PC-9 (cell line): ENCODE results near the gene DLGAP5. TPM values are rescaled to one million over a fixed set of nuclear protein-coding genes. Genes with fewer than 3 reads are reported as not detected.

ENCODE experiments used
- BruUV-seq: library from RNA; stranded (reverse); fragments of 400-500 nt; replicated peaks from 2 replicates; lab custom pipeline; 2021; lab: Mats Ljungman, UMichigan
- CTCF ChIA-PET: fragments of 300-600 bp; sonication (Branson Sonifier 250); formaldehyde crosslinking; loops from one replicate; lab custom pipeline; 2022; ENCODE audit warnings: antibody characterized with exemption; lab: Charles Lee
- POLR2A ChIA-PET: fragments of 300-600 bp; sonication (Branson Sonifier 250); formaldehyde crosslinking; loops from one replicate; lab custom pipeline; 2022; ENCODE audit warnings: antibody characterized with exemption; ENCODE audit not compliant: unreplicated experiment; lab: Charles Lee
- DNase-seq, 2 experiments: peaks; one replicate each; pipeline versions ENCODE4 v3.0.0 to v3.0.0-alpha.2; 2015 to 2022; ENCODE audit warnings: mixed read lengths in 1 of 2
- H2AFZ ChIP-seq: fragments of 200-600 bp; sonication (generic); 2 replicates; pipeline ENCODE4 v1.8.1; 2017; ENCODE audit warnings: antibody characterized with exemption
- H3F3A ChIP-seq: fragments of 200-600 bp; sonication (generic); 2 replicates; pipeline ENCODE4 v1.8.1; 2017; ENCODE audit warnings: antibody characterized with exemption, mild to moderate bottlenecking, low read depth; ENCODE audit not compliant: insufficient read depth
- H3K27ac ChIP-seq: fragments of 200-600 bp; sonication (generic); 2 replicates; pipeline ENCODE4 v1.6.1; 2016; ENCODE audit warnings: mixed run types
- H3K27me3 ChIP-seq: fragments of 200-600 bp; sonication (generic); 2 replicates; pipeline ENCODE4 v1.6.1; 2016; ENCODE audit warnings: low read depth, mixed run types; ENCODE audit not compliant: insufficient read depth
- H3K36me3 ChIP-seq: fragments of 200-600 bp; sonication (generic); 2 replicates; pipeline ENCODE4 v1.6.1; 2016; ENCODE audit warnings: low read depth, mixed run types
- H3K4me1 ChIP-seq: fragments of 200-600 bp; sonication (generic); replicated peaks from 2 replicates; pipeline ENCODE4 v1.6.1; 2016; ENCODE audit warnings: mixed run types; ENCODE audit not compliant: insufficient read depth
- H3K4me2 ChIP-seq: fragments of 200-600 bp; sonication (generic); 2 replicates; pipeline ENCODE4 v1.6.1; 2017; ENCODE audit warnings: mixed run types
- H3K4me3 ChIP-seq: fragments of 200-600 bp; sonication (generic); 2 replicates; pipeline ENCODE4 v1.6.1; 2016; ENCODE audit warnings: mixed run types
- H3K79me2 ChIP-seq: fragments of 200-600 bp; sonication (generic); 2 replicates; pipeline ENCODE4 v1.6.1; 2017; ENCODE audit warnings: low read depth, mixed run types
- H3K9me2 ChIP-seq: fragments of 200-600 bp; sonication (generic); 2 replicates; pipeline ENCODE4 v1.8.1; 2017; ENCODE audit warnings: mild to moderate bottlenecking; ENCODE audit not compliant: insufficient read depth
- H3K9me3 ChIP-seq: fragments of 200-600 bp; sonication (generic); 2 replicates; pipeline ENCODE4 v1.8.1; 2016; ENCODE audit warnings: low read depth; ENCODE audit not compliant: insufficient read depth
- H4K20me1 ChIP-seq: fragments of 200-600 bp; sonication (generic); 2 replicates; pipeline ENCODE4 v1.8.1; 2017; ENCODE audit not compliant: insufficient read depth
- EZH2 ChIP-seq: fragments of 200-600 bp; sonication (generic); IDR thresholded peaks from 2 replicates; pipeline ENCODE4 v1.8.0; 2017; ENCODE audit warnings: antibody characterized with exemption, low read depth
- intact Hi-C: fragments of 100-400 bp; cut with micrococcal nuclease; formaldehyde crosslinking; loops from one replicate; pipeline ENCODE4 v1.10.0; 2022; ENCODE audit not compliant: unreplicated experiment
- total RNA-seq: library from RNA; stranded (reverse); gene quantifications from 2 replicates; pipeline ENCODE4 v1.2.3, GENCODE V29; 2021
- TF ChIP-seq, protein P1 (sequence below): fragments of 200-600 bp; sonication (generic); conservative IDR thresholded peaks from 2 replicates; pipeline ENCODE4 v1.6.1; 2017; ENCODE audit warnings: mixed run types, antibody characterized with exemption, mild to moderate bottlenecking, moderate library complexity

The DLGAP5 gene
- total RNA-seq, 1 experiment from 2014 or later = 80.0 TPM

DNA sequence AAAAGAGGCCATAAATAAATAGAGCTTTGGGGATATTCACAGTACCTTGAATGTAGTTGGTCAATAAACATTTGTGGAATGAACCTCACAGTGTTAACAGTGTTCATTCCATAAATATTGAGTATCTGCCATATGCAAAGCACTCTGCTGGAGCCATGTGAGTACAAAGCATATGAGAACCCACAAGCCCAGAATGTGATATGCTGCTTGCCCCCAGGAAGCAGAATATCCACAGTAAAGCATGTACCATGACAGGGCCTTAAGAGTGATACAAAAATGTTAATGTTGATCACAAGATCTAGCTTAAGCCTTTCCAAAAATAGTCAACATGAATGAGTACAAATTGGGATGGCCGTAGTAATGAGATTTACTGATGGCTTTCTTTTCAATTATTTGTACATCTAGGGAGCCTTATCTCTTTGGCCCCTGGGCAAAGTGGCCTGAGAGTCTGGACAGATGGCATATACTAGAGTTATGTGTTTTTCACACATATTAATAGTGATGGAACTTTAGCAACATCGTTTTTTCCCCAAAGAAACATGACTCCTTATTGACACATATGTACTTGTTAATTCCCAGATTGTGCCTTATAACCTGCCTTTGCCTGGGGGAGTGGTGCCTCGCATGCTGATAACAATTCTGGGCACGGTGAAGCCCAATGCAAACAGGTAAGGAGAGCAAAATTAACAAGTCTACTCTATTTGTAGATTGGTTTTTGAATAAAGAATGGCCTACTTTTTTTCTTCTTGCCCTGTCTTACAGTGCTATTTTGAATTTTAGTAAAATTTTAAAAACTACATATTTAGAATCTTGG lies 51.5 kb downstream of the DLGAP5 start:
- peaks cover 35% of the 10 kb centered on the region; the same call in 1 of the 2 replicates for H3K36me3 ChIP-seq
- intact Hi-C loops = no loop called here
- CTCF ChIA-PET = interaction anchor here (0.7 kb wide), 1 partner anchor 11 kb away, joined by 3 read pairs; the partner anchor contains the start of gene LGALS3

DNA sequence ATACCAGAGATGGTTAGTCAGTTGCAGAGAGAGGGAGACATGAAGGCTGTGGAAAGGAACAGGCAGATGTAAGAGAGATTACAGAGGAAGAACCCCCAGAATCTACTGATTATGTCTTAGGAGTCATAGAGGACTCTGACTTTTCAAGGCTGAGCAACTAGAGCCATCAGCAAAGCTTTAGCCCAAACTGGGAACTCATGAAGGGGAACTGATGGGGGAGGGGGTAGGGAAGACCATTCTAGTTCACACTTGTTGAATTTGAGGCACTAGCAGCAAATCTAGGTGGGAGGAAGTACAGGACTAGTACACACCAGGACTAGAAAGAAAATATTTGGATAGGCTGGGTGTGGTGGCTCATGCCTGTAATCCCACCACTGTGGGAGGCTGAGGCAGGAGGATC lies 52.2 kb downstream of the DLGAP5 start:
- Histone ChIP-seq H3K4me1 (no peaks in the 10 kb centered on the region), H3F3A (peaks cover 37% of the 10 kb centered on the region; the same call in 1 of the 2 replicates), H3K4me2 (no peak overlapping the region), H3K9me2 (no peaks in the 10 kb centered on the region), H3K9me3 (no peaks in the 10 kb centered on the region), H3K79me2 (peaks cover 35% of the 10 kb centered on the region), H3K27me3 (no peaks in the 10 kb centered on the region), H4K20me1 (no peaks in the 10 kb centered on the region), H3K36me3 (peaks cover 31% of the 10 kb centered on the region; the same call in 1 of the 2 replicates), H3K27ac (no peak overlapping the region), H2AFZ (no peak overlapping the region), H3K4me3 (no peak overlapping the region)
- no peak for TF ChIP-seq EZH2
- TF ChIP-seq, protein P1, sequence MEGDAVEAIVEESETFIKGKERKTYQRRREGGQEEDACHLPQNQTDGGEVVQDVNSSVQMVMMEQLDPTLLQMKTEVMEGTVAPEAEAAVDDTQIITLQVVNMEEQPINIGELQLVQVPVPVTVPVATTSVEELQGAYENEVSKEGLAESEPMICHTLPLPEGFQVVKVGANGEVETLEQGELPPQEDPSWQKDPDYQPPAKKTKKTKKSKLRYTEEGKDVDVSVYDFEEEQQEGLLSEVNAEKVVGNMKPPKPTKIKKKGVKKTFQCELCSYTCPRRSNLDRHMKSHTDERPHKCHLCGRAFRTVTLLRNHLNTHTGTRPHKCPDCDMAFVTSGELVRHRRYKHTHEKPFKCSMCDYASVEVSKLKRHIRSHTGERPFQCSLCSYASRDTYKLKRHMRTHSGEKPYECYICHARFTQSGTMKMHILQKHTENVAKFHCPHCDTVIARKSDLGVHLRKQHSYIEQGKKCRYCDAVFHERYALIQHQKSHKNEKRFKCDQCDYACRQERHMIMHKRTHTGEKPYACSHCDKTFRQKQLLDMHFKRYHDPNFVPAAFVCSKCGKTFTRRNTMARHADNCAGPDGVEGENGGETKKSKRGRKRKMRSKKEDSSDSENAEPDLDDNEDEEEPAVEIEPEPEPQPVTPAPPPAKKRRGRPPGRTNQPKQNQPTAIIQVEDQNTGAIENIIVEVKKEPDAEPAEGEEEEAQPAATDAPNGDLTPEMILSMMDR = no peak
- POLR2A ChIA-PET = no interaction called here
- DNase-seq = no peak
- intact Hi-C loops = no loop called here
- BruUV-seq = no TSS peak
- CTCF ChIA-PET = interaction anchor here (0.6 to 0.7 kb wide), 2 partner anchors 10 to 14 kb away, joined by 3 read pairs; partner anchors contain the start of gene LGALS3

More for the DNA sequence above, 51.5 kb downstream of the DLGAP5 start:
- DNase-seq = no peak
- H3K27ac ChIP-seq = no peak overlapping the region
- no peaks in the 10 kb centered on the region for H3K9me3 ChIP-seq
- H4K20me1 ChIP-seq = no peaks in the 10 kb centered on the region; the same call in 1 of the 2 replicates
- no peaks in the 10 kb centered on the region for H3K4me1 ChIP-seq
- no peak overlapping the region for H2AFZ ChIP-seq
- H3K4me2 ChIP-seq = no peak overlapping the region
- TF ChIP-seq EZH2 = no peak
- TF ChIP-seq, protein P1 = no peak
- POLR2A ChIA-PET = no interaction called here
- no peaks in the 10 kb centered on the region for H3K9me2 ChIP-seq
- peaks cover 27% of the 10 kb centered on the region for H3K79me2 ChIP-seq
- no peak overlapping the region for H3K4me3 ChIP-seq
- BruUV-seq = no TSS peak
- H3F3A ChIP-seq = peaks cover 37% of the 10 kb centered on the region; the same call in 1 of the 2 replicates
- H3K27me3 ChIP-seq = no peaks in the 10 kb centered on the region

DNA sequence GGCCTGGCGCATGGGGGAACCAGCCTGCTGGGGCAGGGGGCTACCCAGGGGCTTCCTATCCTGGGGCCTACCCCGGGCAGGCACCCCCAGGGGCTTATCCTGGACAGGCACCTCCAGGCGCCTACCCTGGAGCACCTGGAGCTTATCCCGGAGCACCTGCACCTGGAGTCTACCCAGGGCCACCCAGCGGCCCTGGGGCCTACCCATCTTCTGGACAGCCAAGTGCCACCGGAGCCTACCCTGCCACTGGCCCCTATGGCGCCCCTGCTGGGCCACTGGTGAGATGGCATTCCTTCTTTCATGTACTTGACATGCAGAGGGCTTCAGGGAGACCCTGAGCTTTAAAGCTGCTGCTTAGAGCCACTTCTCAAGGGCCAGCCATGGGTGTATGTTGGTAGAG lies 53.3 kb downstream of the DLGAP5 start:
- DNase-seq = no peak
- Histone ChIP-seq H3K4me2 (no peak overlapping the region), H4K20me1 (no peaks in the 10 kb centered on the region), H2AFZ (no peak overlapping the region), H3K36me3 (peaks cover 33% of the 10 kb centered on the region; the same call in 1 of the 2 replicates), H3K79me2 (peaks cover 45% of the 10 kb centered on the region), H3K27me3 (no peaks in the 10 kb centered on the region), H3K27ac (no peak overlapping the region), H3K9me2 (no peaks in the 10 kb centered on the region), H3K9me3 (no peaks in the 10 kb centered on the region), H3F3A (peaks cover 33% of the 10 kb centered on the region; the same call in 1 of the 2 replicates), H3K4me3 (no peak overlapping the region), H3K4me1 (no peaks in the 10 kb centered on the region)
- TF ChIP-seq, protein P1 = no peak; the same call in 1 of the 2 replicates
- no peak for TF ChIP-seq EZH2
- POLR2A ChIA-PET = no interaction called here
- intact Hi-C loops = no loop called here
- no TSS peak for BruUV-seq
- CTCF ChIA-PET = interaction anchor here (0.5 to 0.6 kb wide), 4 partner anchors 15 to 527 kb away, joined by 3 to 5 read pairs (median 3); no protein-coding TSS in a partner anchor
